ENCODE results near the gene ALX3. TPM values are rescaled to one million over a fixed set of nuclear protein-coding genes. Genes with fewer than 3 reads are reported as not detected.

The ALX3 gene
- polyA plus RNA-seq, 1 donor (not counting 4 experiments of a cell fraction or from before 2014, with no cell fraction given), result not detected

- H4K20me1 ChIP-seq (ENCODE audit: control insufficient read depth, extremely low read depth, insufficient read depth, low read length), result no peaks in the 10 kb centered on the region
- H3K4me1 ChIP-seq (ENCODE audit: control insufficient read depth, extremely low read depth, insufficient read depth, low read length), result peaks cover 25% of the 10 kb centered on the region
- H3K9me1 ChIP-seq (ENCODE audit: control insufficient read depth, extremely low read depth, insufficient read depth, low read length), result peaks cover 8% of the 10 kb centered on the region
- dilution Hi-C loops (cut with MboI; ENCODE audit: extremely low pct_ligation_motif_present, low sequenced_read_pairs), result no loop called here
- H3K9me3 ChIP-seq (ENCODE audit: control insufficient read depth, low read depth, low read length), result no peaks in the 10 kb centered on the region
- H3K27me3 ChIP-seq (ENCODE audit: control insufficient read depth, extremely low read depth, insufficient read depth, low read length), result no peaks in the 10 kb centered on the region
- FAIRE-seq (no peak), DNase-seq (ENCODE audit: low read depth, low spot score) (no peak)
- TF ChIP-seq EZH2 (IDR thresholded peaks at IDR 0.05; ENCODE audit: low read length) (no peak), CTCF (optimal IDR thresholded peaks at IDR 0.05 in 1 of 3, IDR thresholded peaks at IDR 0.05 in 1 of 3, conservative IDR thresholded peaks at IDR 0.05 in 1 of 3; ENCODE audit: extremely low read depth in 1 of 3, insufficient read depth in 2 of 3, low read length in 3 of 3) (peak; percentile 91 to 98 (median 97))
- no peak overlapping the region for H3K27ac ChIP-seq (ENCODE audit: control insufficient read depth, insufficient read depth, low read length)
- no peak overlapping the region for H3K9ac ChIP-seq (ENCODE audit: control insufficient read depth, extremely low read depth, insufficient read depth, low read length)
- no peak overlapping the region for H3K4me3 ChIP-seq (ENCODE audit: control insufficient read depth in 2 of 3, extremely low read depth in 1 of 3, insufficient read depth in 2 of 3, low read depth in 1 of 3, low read length in 3 of 3)
- peaks cover 8 to 33% of the 10 kb centered on the region in 2 experiments for H3K36me3 ChIP-seq (ENCODE audit: control insufficient read depth in 2 of 2, extremely low read depth in 1 of 2, insufficient read depth in 2 of 2, low read length in 2 of 2)
- H3K79me2 ChIP-seq (ENCODE audit: control insufficient read depth, insufficient read depth, low read length), result no peaks in the 10 kb centered on the region
- no peak overlapping the region for H2AFZ ChIP-seq (ENCODE audit: control insufficient read depth, low read length)
- H3K4me2 ChIP-seq (ENCODE audit: control insufficient read depth, extremely low read depth, insufficient read depth, low read depth, low read length), result no peak overlapping the region
Measured at GRCh38 chr1:110060034-110060661, 10.3 kb downstream of the ALX3 start.

GRCh38 chr1:110059133-110059863 lies 11.2 kb downstream of the ALX3 start:
- peaks cover 8% of the 10 kb centered on the region for H3K9me1 ChIP-seq (ENCODE audit: control insufficient read depth, extremely low read depth, insufficient read depth, low read length)
- DNase-seq (ENCODE audit: low read depth, low spot score), result no peak
- no peaks in the 10 kb centered on the region for H4K20me1 ChIP-seq (ENCODE audit: control insufficient read depth, extremely low read depth, insufficient read depth, low read length)
- no peak overlapping the region for H3K9ac ChIP-seq (ENCODE audit: control insufficient read depth, extremely low read depth, insufficient read depth, low read length)
- H3K4me1 ChIP-seq (ENCODE audit: control insufficient read depth, extremely low read depth, insufficient read depth, low read length), result peaks cover 30% of the 10 kb centered on the region
- H3K79me2 ChIP-seq (ENCODE audit: control insufficient read depth, insufficient read depth, low read length), result no peaks in the 10 kb centered on the region
- peaks cover 14 to 42% of the 10 kb centered on the region in 2 experiments for H3K36me3 ChIP-seq (ENCODE audit: control insufficient read depth in 2 of 2, extremely low read depth in 1 of 2, insufficient read depth in 2 of 2, low read length in 2 of 2)
- H3K4me2 ChIP-seq (ENCODE audit: control insufficient read depth, extremely low read depth, insufficient read depth, low read depth, low read length), result no peak overlapping the region
- TF ChIP-seq CTCF (optimal IDR thresholded peaks at IDR 0.05 in 1 of 3, IDR thresholded peaks at IDR 0.05 in 1 of 3, conservative IDR thresholded peaks at IDR 0.05 in 1 of 3; ENCODE audit: extremely low read depth in 1 of 3, insufficient read depth in 2 of 3, low read length in 3 of 3) (no peak), EZH2 (IDR thresholded peaks at IDR 0.05; ENCODE audit: low read length) (no peak)
- no peaks in the 10 kb centered on the region for H3K9me3 ChIP-seq (ENCODE audit: control insufficient read depth, low read depth, low read length)
- H3K4me3 ChIP-seq (ENCODE audit: control insufficient read depth in 2 of 3, extremely low read depth in 1 of 3, insufficient read depth in 2 of 3, low read depth in 1 of 3, low read length in 3 of 3), result no peak overlapping the region
- H3K27ac ChIP-seq (ENCODE audit: control insufficient read depth, insufficient read depth, low read length), result no peak overlapping the region
- no peak overlapping the region for H2AFZ ChIP-seq (ENCODE audit: control insufficient read depth, low read length)
- no peak for FAIRE-seq
- H3K27me3 ChIP-seq (ENCODE audit: control insufficient read depth, extremely low read depth, insufficient read depth, low read length), result no peaks in the 10 kb centered on the region
- dilution Hi-C loops (cut with MboI; ENCODE audit: extremely low pct_ligation_motif_present, low sequenced_read_pairs), result no loop called here

Measured in keratinocyte (primary cell).